H9 (cell line): ENCODE results near the gene DSN1. TPM values are rescaled to one million over a fixed set of nuclear protein-coding genes. Genes with fewer than 3 reads are reported as not detected.

Source experiments
- DNase-seq: peaks from one replicate; pipeline ENCODE4 v3.0.0-alpha.2; 2017
- H2AFZ ChIP-seq: one replicate; pipeline ENCODE4 v1.6.1; 2013; ENCODE audit warnings: mild to moderate bottlenecking, low read length, control low read depth, moderate library complexity
- H2AK5ac ChIP-seq: 2 replicates; pipeline ENCODE4 v1.6.1; 2013; ENCODE audit warnings: low read length, control low read depth, mixed read lengths; ENCODE audit not compliant: insufficient read length
- H2BK120ac ChIP-seq: one replicate; pipeline ENCODE4 v1.6.1; 2013; ENCODE audit warnings: low read depth, mild to moderate bottlenecking, low read length, control low read depth, inconsistent platforms; ENCODE audit not compliant: poor library complexity, severe bottlenecking
- H2BK12ac ChIP-seq: 2 replicates; pipeline ENCODE4 v1.6.1; 2013; ENCODE audit warnings: low read length, control low read depth, mixed read lengths, low read depth; ENCODE audit not compliant: insufficient read length
- H2BK15ac ChIP-seq: 2 replicates; pipeline ENCODE4 v1.6.1; 2013; ENCODE audit warnings: low read depth, low read length, control low read depth
- H2BK20ac ChIP-seq: one replicate; pipeline ENCODE4 v1.6.1; 2013; ENCODE audit warnings: low read depth, mild to moderate bottlenecking, low read length, control low read depth, inconsistent platforms; ENCODE audit not compliant: poor library complexity, severe bottlenecking
- H2BK5ac ChIP-seq: 2 replicates; pipeline ENCODE4 v1.6.1; 2013; ENCODE audit warnings: low read length, control low read depth, mixed read lengths; ENCODE audit not compliant: insufficient read length
- H3K14ac ChIP-seq: 2 replicates; pipeline ENCODE4 v1.6.1; 2013; ENCODE audit warnings: low read length, control low read depth; ENCODE audit not compliant: insufficient read depth
- H3K18ac ChIP-seq: 2 replicates; pipeline ENCODE4 v1.6.1; 2013; ENCODE audit warnings: low read depth, mild to moderate bottlenecking, mixed read lengths, low read length, control low read depth; ENCODE audit not compliant: insufficient read length
- H3K23ac ChIP-seq: 2 replicates; pipeline ENCODE4 v1.6.1; 2013; ENCODE audit warnings: low read length, control low read depth, mixed read lengths, low read depth; ENCODE audit not compliant: insufficient read length
- H3K23me2 ChIP-seq: 2 replicates; pipeline ENCODE4 v1.6.1; 2013; ENCODE audit warnings: low read depth, mild to moderate bottlenecking, mixed read lengths, low read length, control low read depth; ENCODE audit not compliant: insufficient read length, poor library complexity, severe bottlenecking
- H3K27ac ChIP-seq: 2 replicates; pipeline ENCODE4 v1.5.1; 2013; ENCODE audit warnings: low read length, control low read depth, mixed read lengths, low read depth; ENCODE audit not compliant: insufficient read length
- H3K27me3 ChIP-seq: 2 replicates; pipeline ENCODE4 v1.6.1; 2013; ENCODE audit warnings: low read length, control low read depth, inconsistent platforms; ENCODE audit not compliant: insufficient read depth
- H3K4ac ChIP-seq: 2 replicates; pipeline ENCODE4 v1.6.1; 2013; ENCODE audit warnings: low read depth, mild to moderate bottlenecking, control low read depth, inconsistent platforms, low read length, moderate library complexity
- H3K4me1 ChIP-seq: 2 replicates; pipeline ENCODE4 v1.6.1; 2013; ENCODE audit warnings: low read length, control low read depth, inconsistent platforms; ENCODE audit not compliant: insufficient read depth
- H3K4me2 ChIP-seq: 2 replicates; pipeline ENCODE4 v1.6.1; 2013; ENCODE audit warnings: low read length, control low read depth, mixed read lengths; ENCODE audit not compliant: insufficient read length, insufficient read depth
- H3K56ac ChIP-seq: 2 replicates; pipeline ENCODE4 v1.6.1; 2013; ENCODE audit warnings: low read depth, mild to moderate bottlenecking, mixed read lengths, low read length, control low read depth; ENCODE audit not compliant: insufficient read length
- H3K79me1 ChIP-seq: 2 replicates; pipeline ENCODE4 v1.6.1; 2013; ENCODE audit warnings: low read depth, mild to moderate bottlenecking, moderate library complexity, low read length, control low read depth, inconsistent platforms; ENCODE audit not compliant: insufficient read depth, poor library complexity, severe bottlenecking
- H3K79me2 ChIP-seq: 2 replicates; pipeline ENCODE4 v1.6.1; 2013; ENCODE audit warnings: low read length, control low read depth, inconsistent platforms; ENCODE audit not compliant: insufficient read depth
- H3K9ac ChIP-seq: 2 replicates; pipeline ENCODE4 v1.6.1; 2013; ENCODE audit warnings: low read length, control low read depth, mixed read lengths; ENCODE audit not compliant: insufficient read length; ENCODE audit errors: extremely low read depth
- H3K9me3 ChIP-seq: one replicate; pipeline ENCODE4 v1.6.1; 2013; ENCODE audit warnings: low read depth, low read length, inconsistent platforms; ENCODE audit not compliant: control insufficient read depth
- H3T11ph ChIP-seq: one replicate; pipeline ENCODE4 v1.6.1; 2013; ENCODE audit warnings: mild to moderate bottlenecking, low read length, control low read depth, inconsistent platforms
- H4K20me1 ChIP-seq: one replicate; pipeline ENCODE4 v1.6.1; 2013; ENCODE audit not compliant: control insufficient read depth, insufficient read length, insufficient read depth
- H4K5ac ChIP-seq: 2 replicates; pipeline ENCODE4 v1.6.1; 2013; ENCODE audit warnings: low read depth, mild to moderate bottlenecking, mixed read lengths, low read length, control low read depth; ENCODE audit not compliant: insufficient read length
- H4K8ac ChIP-seq: replicated peaks from 2 replicates; pipeline ENCODE4 v1.6.1; 2013; ENCODE audit warnings: low read length, control low read depth, mixed read lengths, low read depth; ENCODE audit not compliant: insufficient read length
- H4K91ac ChIP-seq: 2 replicates; pipeline ENCODE4 v1.6.1; 2013; ENCODE audit warnings: low read depth, mild to moderate bottlenecking, moderate library complexity, mixed read lengths, low read length, control low read depth; ENCODE audit not compliant: insufficient read length
- H3K27ac Mint-ChIP-seq, 3 experiments: 2 replicates in 2 of 3; 3 replicates in 1 of 3; pipeline ENCODE4 v1.8.0; 2020 to 2021; ENCODE audit warnings: mixed read lengths in 3 of 3, mild to moderate bottlenecking in 1 of 3, moderate library complexity in 1 of 3
- H3K27me3 Mint-ChIP-seq: 2 replicates; pipeline ENCODE4 v1.8.0; 2021; ENCODE audit warnings: low read depth, mild to moderate bottlenecking, moderate library complexity, mixed read lengths
- H3K36me3 Mint-ChIP-seq, 3 experiments: 2 replicates in 2 of 3; 3 replicates in 1 of 3; pipeline ENCODE4 v1.8.0; 2020 to 2021; ENCODE audit warnings: low read depth in 3 of 3, mixed read lengths in 3 of 3; ENCODE audit not compliant: insufficient read depth in 1 of 3
- H3K4me1 Mint-ChIP-seq, 2 experiments: 2 replicates each; pipeline ENCODE4 v1.8.0; 2020; ENCODE audit warnings: mixed read lengths in 2 of 2
- H3K4me3 Mint-ChIP-seq, 2 experiments: 2 replicates in 1 of 2; 3 replicates in 1 of 2; pipeline ENCODE4 v1.8.0; 2020 to 2021; ENCODE audit warnings: mild to moderate bottlenecking in 2 of 2, mixed read lengths in 2 of 2, moderate library complexity in 1 of 2
- H3K9me3 Mint-ChIP-seq, 2 experiments: 2 replicates in 1 of 2; 3 replicates in 1 of 2; pipeline ENCODE4 v1.8.0; 2020; ENCODE audit warnings: mild to moderate bottlenecking in 2 of 2, mixed read lengths in 2 of 2, moderate library complexity in 1 of 2
- WGBS: extraction: QIAGEN DNeasy Blood & Tissue Kit; methylation state at CpG from one replicate; pipeline ENCODE4 v1.1.7; 2013; ENCODE audit warnings: missing lambda C conversion rate, low lambda C conversion rate, mixed read lengths; ENCODE audit not compliant: insufficient read length; ENCODE audit errors: extremely low coverage; 5-methylcytosine and 5-hydroxymethylcytosine counted together
- total RNA-seq: library from RNA; stranded (reverse); gene quantifications from 2 replicates; pipeline ENCODE4 v1.2.1, GENCODE V29; 2021
- TF ChIP-seq, protein P1 (sequence below): fragments of 200-600 bp; sonication (generic); conservative IDR thresholded peaks from 3 replicates; pipeline ENCODE4 v1.8.0; 2021; ENCODE audit warnings: antibody characterized with exemption, mild to moderate bottlenecking

DSN1 gene
- total RNA-seq, 1 experiment from 2014 or later = 22.8 TPM

DNA sequence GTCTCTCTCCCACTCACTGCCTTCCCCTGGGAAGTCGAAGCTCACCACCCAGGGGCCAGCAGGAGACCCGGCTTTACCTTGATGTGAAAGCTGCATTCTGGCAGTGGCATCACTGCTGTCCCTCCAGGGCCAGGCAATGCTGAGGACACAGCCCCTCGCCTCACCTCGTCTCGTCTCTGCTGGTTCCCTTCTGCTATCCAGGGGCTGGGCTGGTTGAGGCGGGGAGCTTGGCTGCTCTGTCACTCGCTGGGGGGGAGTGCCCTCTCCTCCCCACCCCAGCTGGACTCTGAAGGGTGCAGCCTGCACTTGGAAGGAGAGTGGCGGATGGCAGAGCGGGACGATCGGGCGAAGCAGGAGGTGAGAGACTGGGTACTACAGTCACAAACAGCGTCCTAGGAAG is 12.7 kb upstream of the DSN1 start:
- Mint-ChIP-seq H3K36me3 (peaks cover 29 to 46% (median 44%) of the 10 kb centered on the region in 3 experiments), H3K27ac (peak overlapping the region in 1 of 3 experiments; percentile 76; a peak in 1 of 7 replicates), H3K4me3 (no peak overlapping the region), H3K9me3 (no peaks in the 10 kb centered on the region), H3K4me1 (no peaks in the 10 kb centered on the region), H3K27me3 (no peaks in the 10 kb centered on the region)
- H2AK5ac ChIP-seq = no peak overlapping the region
- no peaks in the 10 kb centered on the region for H3K27me3 ChIP-seq
- H3K79me1 ChIP-seq = no peaks in the 10 kb centered on the region
- no peaks in the 10 kb centered on the region for H3K9me3 ChIP-seq
- H3K14ac ChIP-seq = no peak overlapping the region; the same call in 1 of the 2 replicates
- no peak overlapping the region for H2AFZ ChIP-seq
- H3K27ac ChIP-seq = no peak overlapping the region
- H3T11ph ChIP-seq = no peak overlapping the region
- H4K20me1 ChIP-seq = no peaks in the 10 kb centered on the region
- no peak overlapping the region for H3K18ac ChIP-seq
- no peak overlapping the region for H3K9ac ChIP-seq
- H3K4me1 ChIP-seq = no peaks in the 10 kb centered on the region
- no peaks in the 10 kb centered on the region for H3K23me2 ChIP-seq
- no CpG with 5 or more reads among the region's 13 CpGs for WGBS
- H3K23ac ChIP-seq = no peak overlapping the region
- no peak overlapping the region for H2BK120ac ChIP-seq
- DNase-seq = no peak
- H2BK5ac ChIP-seq = no peak overlapping the region
- no peak overlapping the region for H3K4ac ChIP-seq
- no peak overlapping the region for H4K5ac ChIP-seq
- H4K8ac ChIP-seq = no peak overlapping the region
- H2BK20ac ChIP-seq = no peak overlapping the region
- H2BK15ac ChIP-seq = no peak overlapping the region
- no peak overlapping the region for H3K4me2 ChIP-seq
- TF ChIP-seq, protein P1, sequence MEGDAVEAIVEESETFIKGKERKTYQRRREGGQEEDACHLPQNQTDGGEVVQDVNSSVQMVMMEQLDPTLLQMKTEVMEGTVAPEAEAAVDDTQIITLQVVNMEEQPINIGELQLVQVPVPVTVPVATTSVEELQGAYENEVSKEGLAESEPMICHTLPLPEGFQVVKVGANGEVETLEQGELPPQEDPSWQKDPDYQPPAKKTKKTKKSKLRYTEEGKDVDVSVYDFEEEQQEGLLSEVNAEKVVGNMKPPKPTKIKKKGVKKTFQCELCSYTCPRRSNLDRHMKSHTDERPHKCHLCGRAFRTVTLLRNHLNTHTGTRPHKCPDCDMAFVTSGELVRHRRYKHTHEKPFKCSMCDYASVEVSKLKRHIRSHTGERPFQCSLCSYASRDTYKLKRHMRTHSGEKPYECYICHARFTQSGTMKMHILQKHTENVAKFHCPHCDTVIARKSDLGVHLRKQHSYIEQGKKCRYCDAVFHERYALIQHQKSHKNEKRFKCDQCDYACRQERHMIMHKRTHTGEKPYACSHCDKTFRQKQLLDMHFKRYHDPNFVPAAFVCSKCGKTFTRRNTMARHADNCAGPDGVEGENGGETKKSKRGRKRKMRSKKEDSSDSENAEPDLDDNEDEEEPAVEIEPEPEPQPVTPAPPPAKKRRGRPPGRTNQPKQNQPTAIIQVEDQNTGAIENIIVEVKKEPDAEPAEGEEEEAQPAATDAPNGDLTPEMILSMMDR = no peak
- no peak overlapping the region for H4K91ac ChIP-seq
- H2BK12ac ChIP-seq = no peak overlapping the region
- H3K56ac ChIP-seq = no peak overlapping the region
- no peaks in the 10 kb centered on the region for H3K79me2 ChIP-seq
